WTC11 (cell line): ENCODE data around the gene BIRC3. TPM values are rescaled to one million over a fixed set of nuclear protein-coding genes. Genes with fewer than 3 reads are reported as not detected.

Experiments used
- ATAC-seq: fragments of 200-7000 bp; cut with Tn5 transposase; 2 replicates; pipeline ENCODE4 v1.10.0; 2021; ENCODE audit warnings: mild to moderate bottlenecking, moderate library complexity
- CTCF ChIA-PET: fragments of 300-600 bp; sonication (Branson Sonifier 250); formaldehyde crosslinking; loops from one replicate; lab custom pipeline; 2021; ENCODE audit warnings: antibody characterized with exemption; lab: Charles Lee
- POLR2A ChIA-PET: fragments of 350-600 bp; sonication (Branson Sonifier 250); formaldehyde crosslinking; loops from one replicate; lab custom pipeline; 2021; ENCODE audit warnings: antibody characterized with exemption; lab: Charles Lee
- DNase-seq: peaks from one replicate; pipeline ENCODE4 v3.0.0; 2021; ENCODE audit warnings: low spot score
- H3K27ac Mint-ChIP-seq: 2 replicates; pipeline ENCODE4 v1.8.0; 2021; ENCODE audit warnings: mixed read lengths
- H3K27me3 Mint-ChIP-seq: 2 replicates; pipeline ENCODE4 v1.8.0; 2021; ENCODE audit warnings: low read depth, mild to moderate bottlenecking, moderate library complexity, mixed read lengths
- H3K36me3 Mint-ChIP-seq: 2 replicates; pipeline ENCODE4 v1.8.0; 2021; ENCODE audit warnings: mixed read lengths
- H3K4me1 Mint-ChIP-seq: 2 replicates; pipeline ENCODE4 v1.8.0; 2022; ENCODE audit warnings: mixed read lengths
- H3K4me3 Mint-ChIP-seq: 2 replicates; pipeline ENCODE4 v1.8.0; 2021; ENCODE audit warnings: mild to moderate bottlenecking, moderate library complexity, mixed read lengths
- H3K9me3 Mint-ChIP-seq: 2 replicates; pipeline ENCODE4 v1.8.0; 2021; ENCODE audit warnings: mixed read lengths
- CBFB ChIP-seq: sonication (generic); formaldehyde crosslinking; IDR thresholded peaks from 2 replicates; pipeline ENCODE4 v1.8.1; 2022; ENCODE audit warnings: mild to moderate bottlenecking, low read depth, missing genetic modification reagents
- ETV6 ChIP-seq: sonication (generic); formaldehyde crosslinking; IDR thresholded peaks from 2 replicates; pipeline ENCODE4 v1.8.1; 2022; ENCODE audit warnings: mild to moderate bottlenecking, missing genetic modification reagents
- IRF2 ChIP-seq: sonication (generic); formaldehyde crosslinking; IDR thresholded peaks from 2 replicates; pipeline ENCODE4 v1.8.0; 2022; ENCODE audit warnings: low read depth, missing genetic modification reagents, borderline replicate concordance
- JUN ChIP-seq: sonication (generic); formaldehyde crosslinking; IDR thresholded peaks from 2 replicates; pipeline ENCODE4 v1.8.0; 2023; ENCODE audit warnings: mild to moderate bottlenecking, missing genetic modification reagents
- KAT7 ChIP-seq: sonication (generic); formaldehyde crosslinking; IDR thresholded peaks from 2 replicates; pipeline ENCODE4 v1.8.1; 2023; ENCODE audit warnings: missing genetic modification reagents, mild to moderate bottlenecking, borderline replicate concordance
- NFYB ChIP-seq: sonication (generic); formaldehyde crosslinking; conservative IDR thresholded peaks from 2 replicates; pipeline ENCODE4 v1.8.0; 2022; ENCODE audit warnings: low read depth, missing genetic modification reagents
- TEAD1 ChIP-seq: sonication (generic); formaldehyde crosslinking; IDR thresholded peaks from 2 replicates; pipeline ENCODE4 v1.8.0; 2022; ENCODE audit warnings: mild to moderate bottlenecking, missing genetic modification reagents
- TP53 ChIP-seq: sonication (generic); formaldehyde crosslinking; IDR thresholded peaks from 2 replicates; pipeline ENCODE4 v1.8.1; 2023; ENCODE audit warnings: mild to moderate bottlenecking, missing genetic modification reagents
- ZNF232 ChIP-seq: sonication (generic); formaldehyde crosslinking; IDR thresholded peaks from 2 replicates; pipeline ENCODE4 v1.8.0; 2022; ENCODE audit warnings: mild to moderate bottlenecking, missing genetic modification reagents
- total RNA-seq: library from RNA; stranded (reverse); gene quantifications from 3 replicates; pipeline ENCODE4 v1.2.3, GENCODE V29; 2021
- TF ChIP-seq, protein P1 (sequence below): fragments of 250-450 bp; sonication (Bioruptor Pico); IDR thresholded peaks from 2 replicates; pipeline ENCODE4 v1.9.0; 2021; ENCODE audit warnings: moderate library complexity, mild to moderate bottlenecking, inconsistent platforms, borderline replicate concordance
- TF ChIP-seq, protein P2 (sequence below): fragments of 200-600 bp; IDR thresholded peaks from 2 replicates; pipeline ENCODE4 v1.8.0; 2022; ENCODE audit warnings: antibody characterized with exemption
- TF ChIP-seq, protein P3 (sequence below): sonication (generic); formaldehyde crosslinking; IDR thresholded peaks from 2 replicates; pipeline ENCODE4 v1.8.0; 2023; ENCODE audit warnings: mild to moderate bottlenecking, missing genetic modification reagents
- TF ChIP-seq, protein P4 (sequence below): sonication (generic); formaldehyde crosslinking; conservative IDR thresholded peaks from 2 replicates; pipeline ENCODE4 v1.8.1; 2022; ENCODE audit warnings: mild to moderate bottlenecking, missing genetic modification reagents

Gene BIRC3
- total RNA-seq, 1 experiment from 2014 or later: 0.33 TPM

DNA sequence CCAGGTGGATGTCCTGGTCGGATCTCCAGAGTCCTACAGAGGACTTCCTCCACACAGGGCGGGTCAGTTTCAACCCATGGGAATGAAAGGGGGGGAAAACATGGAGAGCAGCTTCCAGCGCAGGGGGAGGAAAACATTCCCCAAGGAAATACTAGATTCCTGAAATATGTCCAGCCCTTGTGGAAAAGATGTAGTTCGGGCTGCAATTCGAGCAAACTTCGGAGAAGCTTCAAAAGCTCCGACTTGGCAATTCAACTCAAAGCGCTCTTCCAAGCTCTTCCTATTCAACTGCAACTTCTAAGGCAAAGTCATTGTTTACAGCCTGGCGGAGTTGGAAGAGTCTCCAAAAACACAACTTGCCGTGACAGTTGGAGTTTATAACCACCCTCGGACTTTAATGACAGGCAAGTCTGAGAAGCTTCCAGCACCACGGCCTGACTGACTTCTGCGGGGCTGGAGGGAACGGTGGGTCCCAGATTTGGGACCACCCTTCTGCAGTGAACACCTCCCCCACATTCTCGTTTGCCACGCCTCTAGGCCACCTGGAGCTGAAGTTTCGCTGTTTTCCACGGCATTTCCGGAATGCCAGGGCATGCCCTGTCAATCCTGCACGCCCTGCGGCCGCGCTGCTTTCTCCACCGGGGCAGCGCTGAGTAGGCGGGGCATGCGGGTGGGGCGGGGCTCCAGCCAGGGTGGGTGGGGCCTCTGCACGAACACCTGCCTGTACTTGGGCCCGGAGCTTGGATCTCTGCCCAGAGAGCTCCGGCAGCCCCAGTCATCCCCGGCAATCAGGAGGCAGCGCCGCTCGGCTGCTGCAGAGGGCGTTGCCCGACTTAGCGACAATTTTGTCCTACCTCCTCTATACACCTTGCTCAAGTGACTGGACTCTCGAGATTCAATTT lies 49.0 kb upstream of the BIRC3 start:
- peaks cover 2% of the 10 kb centered on the region; the same call in 1 of the 2 replicates for H3K27me3 Mint-ChIP-seq
- ATAC-seq: peak; percentile 99
- no peaks in the 10 kb centered on the region for H3K9me3 Mint-ChIP-seq
- H3K4me1 Mint-ChIP-seq: peaks cover 29% of the 10 kb centered on the region
- H3K27ac Mint-ChIP-seq: peak overlapping the region; percentile 85
- H3K36me3 Mint-ChIP-seq: no peaks in the 10 kb centered on the region
- POLR2A ChIA-PET: interaction anchor here (0.6 to 1.6 kb wide), 7 partner anchors 8 to 159 kb away, joined by 3 to 7 read pairs (median 3); partner anchors contain the start of gene YAP1
- CTCF ChIA-PET: interaction anchor here (0.6 to 2.8 kb wide), 48 partner anchors 8 to 408 kb away, joined by 3 to 61 read pairs (median 5); partner anchors contain the start of genes CEP126 and CFAP300
- peak; percentile 92 for DNase-seq
- TF ChIP-seq, protein P1, sequence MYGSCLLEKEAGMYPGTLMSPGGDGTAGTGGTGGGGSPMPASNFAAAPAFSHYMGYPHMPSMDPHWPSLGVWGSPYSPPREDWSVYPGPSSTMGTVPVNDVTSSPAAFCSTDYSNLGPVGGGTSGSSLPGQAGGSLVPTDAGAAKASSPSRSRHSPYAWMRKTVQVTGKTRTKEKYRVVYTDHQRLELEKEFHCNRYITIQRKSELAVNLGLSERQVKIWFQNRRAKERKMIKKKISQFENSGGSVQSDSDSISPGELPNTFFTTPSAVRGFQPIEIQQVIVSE (CRISPR knock-in tag): no peak
- TF ChIP-seq TP53: no peak
- TF ChIP-seq CBFB: no peak
- no peak for TF ChIP-seq ETV6 (CRISPR knock-in tag)
- TF ChIP-seq ZNF232 (CRISPR knock-in tag): peak; percentile 68; the same call in 1 of the 2 replicates
- TF ChIP-seq, protein P2, sequence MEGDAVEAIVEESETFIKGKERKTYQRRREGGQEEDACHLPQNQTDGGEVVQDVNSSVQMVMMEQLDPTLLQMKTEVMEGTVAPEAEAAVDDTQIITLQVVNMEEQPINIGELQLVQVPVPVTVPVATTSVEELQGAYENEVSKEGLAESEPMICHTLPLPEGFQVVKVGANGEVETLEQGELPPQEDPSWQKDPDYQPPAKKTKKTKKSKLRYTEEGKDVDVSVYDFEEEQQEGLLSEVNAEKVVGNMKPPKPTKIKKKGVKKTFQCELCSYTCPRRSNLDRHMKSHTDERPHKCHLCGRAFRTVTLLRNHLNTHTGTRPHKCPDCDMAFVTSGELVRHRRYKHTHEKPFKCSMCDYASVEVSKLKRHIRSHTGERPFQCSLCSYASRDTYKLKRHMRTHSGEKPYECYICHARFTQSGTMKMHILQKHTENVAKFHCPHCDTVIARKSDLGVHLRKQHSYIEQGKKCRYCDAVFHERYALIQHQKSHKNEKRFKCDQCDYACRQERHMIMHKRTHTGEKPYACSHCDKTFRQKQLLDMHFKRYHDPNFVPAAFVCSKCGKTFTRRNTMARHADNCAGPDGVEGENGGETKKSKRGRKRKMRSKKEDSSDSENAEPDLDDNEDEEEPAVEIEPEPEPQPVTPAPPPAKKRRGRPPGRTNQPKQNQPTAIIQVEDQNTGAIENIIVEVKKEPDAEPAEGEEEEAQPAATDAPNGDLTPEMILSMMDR: 0 out of 2 replicates have a peak, but pooled peaks have one; percentile 14
- TF ChIP-seq, protein P3, sequence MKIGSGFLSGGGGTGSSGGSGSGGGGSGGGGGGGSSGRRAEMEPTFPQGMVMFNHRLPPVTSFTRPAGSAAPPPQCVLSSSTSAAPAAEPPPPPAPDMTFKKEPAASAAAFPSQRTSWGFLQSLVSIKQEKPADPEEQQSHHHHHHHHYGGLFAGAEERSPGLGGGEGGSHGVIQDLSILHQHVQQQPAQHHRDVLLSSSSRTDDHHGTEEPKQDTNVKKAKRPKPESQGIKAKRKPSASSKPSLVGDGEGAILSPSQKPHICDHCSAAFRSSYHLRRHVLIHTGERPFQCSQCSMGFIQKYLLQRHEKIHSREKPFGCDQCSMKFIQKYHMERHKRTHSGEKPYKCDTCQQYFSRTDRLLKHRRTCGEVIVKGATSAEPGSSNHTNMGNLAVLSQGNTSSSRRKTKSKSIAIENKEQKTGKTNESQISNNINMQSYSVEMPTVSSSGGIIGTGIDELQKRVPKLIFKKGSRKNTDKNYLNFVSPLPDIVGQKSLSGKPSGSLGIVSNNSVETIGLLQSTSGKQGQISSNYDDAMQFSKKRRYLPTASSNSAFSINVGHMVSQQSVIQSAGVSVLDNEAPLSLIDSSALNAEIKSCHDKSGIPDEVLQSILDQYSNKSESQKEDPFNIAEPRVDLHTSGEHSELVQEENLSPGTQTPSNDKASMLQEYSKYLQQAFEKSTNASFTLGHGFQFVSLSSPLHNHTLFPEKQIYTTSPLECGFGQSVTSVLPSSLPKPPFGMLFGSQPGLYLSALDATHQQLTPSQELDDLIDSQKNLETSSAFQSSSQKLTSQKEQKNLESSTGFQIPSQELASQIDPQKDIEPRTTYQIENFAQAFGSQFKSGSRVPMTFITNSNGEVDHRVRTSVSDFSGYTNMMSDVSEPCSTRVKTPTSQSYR (CRISPR knock-in tag): peak; percentile 52; the same call in 1 of the 2 replicates
- no peak for TF ChIP-seq IRF2 (CRISPR knock-in tag)
- TF ChIP-seq KAT7 (CRISPR knock-in tag): no peak
- TF ChIP-seq TEAD1 (CRISPR knock-in tag): peak; percentile 60; the same call in 1 of the 2 replicates
- peak overlapping the region; percentile 71 for H3K4me3 Mint-ChIP-seq

DNA sequence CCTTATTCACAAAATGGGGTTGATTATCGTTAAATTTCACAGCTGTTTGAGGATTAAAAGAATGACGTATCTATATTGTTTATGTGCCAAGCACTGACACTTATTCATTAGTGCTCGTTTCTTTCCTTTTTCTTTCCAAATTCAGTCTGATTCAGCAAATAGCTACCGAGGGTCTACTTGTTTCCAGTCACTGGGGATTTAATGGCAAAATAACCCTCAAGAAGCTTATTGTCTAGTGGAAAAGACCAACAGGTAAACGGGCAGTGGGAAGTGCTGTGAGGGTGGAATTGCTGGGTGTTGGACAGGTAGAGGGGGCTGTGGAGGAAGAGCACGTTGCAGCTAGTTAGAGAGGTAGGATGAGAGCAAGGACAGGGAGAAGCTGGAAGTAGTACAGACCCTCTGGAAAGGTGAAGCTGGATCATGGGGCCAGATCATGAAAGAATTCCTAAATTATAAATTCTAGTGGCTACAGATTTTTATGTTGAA lies 48.3 kb upstream of the BIRC3 start:
- POLR2A ChIA-PET: interaction anchor here (0.6 to 1.6 kb wide), 5 partner anchors 9 to 159 kb away, joined by 3 to 7 read pairs (median 3); partner anchors contain the start of gene YAP1
- no peak for DNase-seq
- Mint-ChIP-seq H3K9me3 (no peaks in the 10 kb centered on the region), H3K27me3 (peaks cover 2% of the 10 kb centered on the region; the same call in 1 of the 2 replicates), H3K4me1 (peaks cover 29% of the 10 kb centered on the region), H3K4me3 (peak overlapping the region; percentile 71), H3K27ac (no peak overlapping the region), H3K36me3 (no peaks in the 10 kb centered on the region)
- TF ChIP-seq NFYB (no peak), JUN (no peak)
- TF ChIP-seq, protein P4, sequence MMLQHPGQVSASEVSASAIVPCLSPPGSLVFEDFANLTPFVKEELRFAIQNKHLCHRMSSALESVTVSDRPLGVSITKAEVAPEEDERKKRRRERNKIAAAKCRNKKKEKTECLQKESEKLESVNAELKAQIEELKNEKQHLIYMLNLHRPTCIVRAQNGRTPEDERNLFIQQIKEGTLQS (CRISPR knock-in tag): no peak
- TF ChIP-seq, protein P2: 0 out of 2 replicates have a peak, but pooled peaks have one; percentile 8
- ATAC-seq: peak; percentile 32
- CTCF ChIA-PET: interaction anchor here (0.6 to 2.8 kb wide), 47 partner anchors 9 to 408 kb away, joined by 3 to 61 read pairs (median 5); partner anchors contain the start of genes CEP126 and CFAP300
